Activated CD4-positive, alpha-beta T cell treated with anti-CD3 and anti-CD28 coated beads for 24 hours (primary cell): ENCODE measurements around the gene MAN1C1.
A peak's percentile ranks its signal among the peaks of the same experiment; 100 is the strongest.
"Not testable (repeated sequence)": the region's sequence is repeated elsewhere in the genome, so short reads cannot be mapped to it uniquely, and the experiment has no call there.

ENCODE experiments used
- DNase-seq, 2 donors: peaks; one replicate each; pipeline ENCODE4 v3.0.0-alpha.2; 2020; ENCODE audit warnings: low read depth in 2 of 2

Gene MAN1C1

DNA sequence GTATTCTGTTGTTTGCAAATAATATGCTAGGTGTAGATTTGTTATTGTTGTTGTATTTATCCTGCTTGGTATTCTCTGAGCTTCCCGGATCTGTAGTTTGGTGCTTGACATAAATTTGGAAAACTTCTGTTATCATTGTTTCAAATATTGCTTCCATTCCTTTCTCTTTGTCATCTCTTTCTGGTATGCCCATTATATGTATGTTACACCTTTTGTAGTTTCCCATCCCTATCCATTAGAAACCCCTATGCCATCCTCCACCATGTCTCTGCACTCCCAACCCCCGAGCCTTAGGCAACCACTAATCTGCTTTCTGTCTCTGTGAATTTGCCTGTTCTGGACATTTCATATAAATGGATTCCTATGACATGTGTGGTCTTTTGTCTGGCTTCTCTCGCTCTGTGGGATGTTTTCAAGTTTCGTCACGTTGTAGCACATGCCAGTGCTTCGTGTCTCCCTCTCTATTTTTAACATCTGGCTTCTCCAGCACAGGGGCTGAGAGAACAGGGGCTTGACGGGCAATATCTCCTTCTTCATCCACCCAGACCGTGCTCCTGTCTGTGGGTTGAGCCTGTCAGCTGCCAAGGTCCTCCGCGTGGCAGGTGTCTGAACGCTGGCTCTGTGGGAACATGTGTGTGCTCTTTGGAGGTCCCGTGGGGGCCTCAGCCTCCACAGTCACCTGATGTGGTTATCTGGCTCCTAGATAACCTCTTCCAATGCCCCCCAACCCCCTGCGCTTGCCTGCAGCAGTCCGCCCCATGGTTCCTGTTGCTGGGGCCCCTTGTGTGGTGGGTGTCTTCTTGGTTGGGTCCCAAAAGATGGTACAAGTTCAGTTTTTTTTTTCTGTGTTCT is 32.8 kb upstream of the MAN1C1 start:
- no peak for DNase-seq

DNA sequence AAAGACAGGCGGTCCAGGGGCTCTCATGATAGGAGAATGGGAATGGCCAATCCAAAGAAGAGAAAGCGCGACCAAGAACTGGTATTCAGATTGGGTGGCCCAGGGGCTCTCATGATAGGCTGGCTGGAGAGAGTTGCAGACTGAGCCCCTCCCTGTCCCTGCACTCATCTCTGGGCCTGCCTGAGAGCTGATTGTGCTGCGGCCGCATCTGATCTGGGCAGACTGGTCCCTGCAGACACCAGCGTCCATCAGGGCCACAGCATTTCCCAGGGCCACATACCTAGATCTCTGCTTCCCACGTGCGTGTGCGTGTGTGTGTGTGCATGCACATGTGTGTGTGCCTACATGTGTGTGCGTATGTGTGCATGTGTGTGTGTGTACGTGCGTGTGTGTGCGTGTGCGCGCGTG is 30.4 kb upstream of the MAN1C1 start:
- no peak for DNase-seq

DNA sequence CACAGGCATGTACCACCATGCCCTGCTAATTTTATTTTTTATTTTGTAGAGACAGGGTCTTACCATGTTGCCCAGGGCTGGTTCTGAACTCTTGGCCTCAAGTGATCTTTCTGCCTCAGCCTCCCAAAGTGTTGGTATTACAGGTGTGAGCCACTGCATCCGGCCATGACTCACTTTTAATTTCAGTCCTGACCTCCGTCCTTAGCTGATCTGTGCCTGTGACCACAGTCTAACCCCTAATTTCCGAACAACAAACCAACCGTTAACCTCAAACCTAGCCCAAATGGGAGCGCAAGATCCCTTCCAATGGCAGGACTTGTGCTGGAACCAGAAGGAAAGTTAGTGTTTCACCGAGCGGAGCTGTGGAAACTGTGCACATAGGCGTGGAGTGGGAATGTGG is 29.3 kb upstream of the MAN1C1 start:
- DNase-seq = no peak

- not testable (repeated sequence) for DNase-seq
Observed at GRCh38 chr1:25588224-25588623, 28.4 kb upstream of the MAN1C1 start.

DNA sequence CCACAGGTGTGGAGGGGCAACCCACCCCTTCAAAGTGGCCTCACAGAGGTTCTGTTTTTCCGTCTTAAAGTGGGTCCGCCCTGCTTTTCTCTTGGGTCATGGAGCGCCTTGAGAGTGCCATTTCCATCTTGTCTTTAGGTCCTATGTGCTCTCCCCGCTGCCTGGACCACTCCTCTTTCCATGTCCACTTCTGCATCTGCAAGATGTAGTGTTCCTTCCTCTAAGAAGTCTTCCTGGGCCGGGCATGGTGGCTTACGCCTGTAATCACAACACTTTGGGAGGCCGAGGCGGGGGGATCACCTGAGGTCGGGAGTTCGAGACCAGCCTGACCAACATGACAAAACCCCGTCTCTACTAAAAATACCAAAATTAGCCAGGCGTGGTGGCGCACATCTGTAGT is 27.8 kb upstream of the MAN1C1 start:
- not testable (repeated sequence) for DNase-seq

- DNase-seq = no peak
Observed at GRCh38 chr1:25590096-25590824, 26.3 kb upstream of the MAN1C1 start.

DNA sequence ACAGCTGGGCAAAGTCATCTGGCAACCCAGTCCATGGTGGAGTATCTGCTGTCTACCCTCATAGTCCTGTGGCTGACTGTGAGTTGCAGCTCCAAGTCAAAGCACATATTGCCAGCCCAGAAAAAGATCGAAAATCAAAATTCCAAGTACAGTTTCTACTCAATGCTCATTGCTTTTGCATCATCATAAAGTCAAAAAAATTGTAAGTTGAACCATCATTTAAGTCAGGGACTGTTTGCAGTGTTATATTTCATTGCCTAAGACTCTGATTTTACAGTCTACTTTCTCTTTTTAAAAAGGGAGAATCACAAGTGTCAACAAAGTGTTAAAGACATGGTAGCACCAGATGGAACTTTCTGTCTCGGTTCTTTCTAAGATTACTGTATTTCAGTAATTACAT is 22.7 kb upstream of the MAN1C1 start:
- no peak for DNase-seq

DNA sequence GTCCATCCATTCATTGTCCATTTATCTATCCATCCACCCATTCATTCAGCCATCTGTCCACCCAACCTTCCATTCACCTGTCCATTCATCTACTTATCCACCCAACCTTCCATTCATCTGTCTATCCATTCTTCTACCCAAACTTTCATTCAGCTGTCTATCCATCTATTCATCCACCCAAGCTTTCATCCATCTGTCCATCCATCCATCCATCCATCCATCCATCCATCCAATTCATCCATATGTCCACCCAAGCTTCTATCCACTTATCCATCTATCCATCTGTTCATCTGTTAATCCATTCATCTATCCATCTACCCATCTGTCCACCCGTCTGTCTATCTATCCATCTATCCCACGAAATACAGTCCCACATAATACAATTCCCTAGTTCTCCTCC is 21.6 kb upstream of the MAN1C1 start:
- DNase-seq = no peak

DNA sequence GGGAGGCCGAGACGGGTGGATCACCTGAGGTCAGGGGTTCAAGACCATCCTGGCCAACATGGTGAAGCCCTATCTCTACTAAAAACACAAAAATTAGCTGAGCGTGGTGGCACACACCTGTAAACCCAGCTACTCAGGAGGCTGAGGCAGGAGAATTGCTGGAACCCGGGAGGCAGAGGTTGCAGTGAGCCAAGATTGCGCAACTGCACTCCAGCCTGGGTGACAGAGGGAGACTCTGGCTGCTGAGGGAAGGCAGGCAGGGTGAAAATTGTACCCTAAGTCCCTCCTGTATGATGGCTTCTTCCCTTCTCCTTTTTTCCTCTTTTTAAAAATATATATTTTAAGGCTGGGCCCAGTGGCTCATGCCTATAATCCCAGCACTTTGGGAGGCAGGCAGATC is 19.9 kb upstream of the MAN1C1 start:
- not testable (repeated sequence) for DNase-seq

- no peak for DNase-seq
Observed at GRCh38 chr1:25598879-25599278, 17.7 kb upstream of the MAN1C1 start.

DNA sequence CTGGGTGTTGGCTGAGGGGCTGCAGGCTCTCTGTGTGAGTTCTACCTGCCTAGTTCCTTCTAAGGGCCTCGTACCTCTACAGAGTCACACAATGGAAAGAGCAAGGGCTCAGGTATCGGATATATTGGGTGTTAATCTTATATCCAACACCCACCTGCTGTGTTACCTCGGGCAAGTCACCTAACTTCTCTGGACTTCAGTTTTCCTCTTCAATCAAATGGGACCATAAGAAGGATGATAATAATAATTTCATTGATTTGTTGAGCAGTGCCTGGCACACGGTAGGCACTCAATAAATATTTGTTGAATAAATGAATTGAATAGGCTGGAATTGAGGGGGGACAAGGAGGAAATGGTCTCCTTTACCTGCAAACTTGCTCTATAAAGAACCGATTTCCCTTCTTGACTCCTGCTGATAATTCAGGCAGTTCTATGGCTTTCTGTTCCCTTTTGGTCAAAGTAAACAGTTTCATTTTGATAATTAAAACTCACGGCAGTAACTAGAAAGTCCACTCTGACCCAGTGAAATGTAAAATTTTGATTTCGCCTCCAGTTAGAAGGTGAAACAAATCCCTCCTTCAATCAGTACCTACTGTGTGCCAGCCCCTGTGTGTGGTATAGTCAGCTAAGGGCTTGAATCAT is 16.5 kb upstream of the MAN1C1 start:
- no peak for DNase-seq

- not testable (repeated sequence) for DNase-seq
Observed at GRCh38 chr1:25600971-25601699, 15.5 kb upstream of the MAN1C1 start.

GRCh38 chr1:25603779-25604538 is 12.6 kb upstream of the MAN1C1 start:
- not testable (repeated sequence) for DNase-seq

DNA sequence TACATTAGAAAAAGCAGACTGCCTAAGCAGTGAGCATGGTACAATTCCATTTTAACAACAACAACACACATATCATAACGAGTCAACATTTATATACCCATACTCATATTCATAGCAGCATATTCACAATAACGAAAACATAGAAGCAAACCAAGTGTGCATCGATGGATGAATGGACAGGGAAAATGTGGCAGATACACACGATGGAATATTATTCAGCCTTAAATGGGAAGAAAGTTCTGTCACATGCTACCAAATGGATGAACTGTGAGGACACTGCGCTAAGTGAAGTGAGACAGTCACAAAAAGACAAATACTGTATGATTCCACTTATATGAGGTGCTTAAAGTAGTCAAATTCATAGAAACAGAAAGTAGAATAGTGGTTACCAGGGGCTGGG is 9.5 kb upstream of the MAN1C1 start:
- no peak for DNase-seq

DNA sequence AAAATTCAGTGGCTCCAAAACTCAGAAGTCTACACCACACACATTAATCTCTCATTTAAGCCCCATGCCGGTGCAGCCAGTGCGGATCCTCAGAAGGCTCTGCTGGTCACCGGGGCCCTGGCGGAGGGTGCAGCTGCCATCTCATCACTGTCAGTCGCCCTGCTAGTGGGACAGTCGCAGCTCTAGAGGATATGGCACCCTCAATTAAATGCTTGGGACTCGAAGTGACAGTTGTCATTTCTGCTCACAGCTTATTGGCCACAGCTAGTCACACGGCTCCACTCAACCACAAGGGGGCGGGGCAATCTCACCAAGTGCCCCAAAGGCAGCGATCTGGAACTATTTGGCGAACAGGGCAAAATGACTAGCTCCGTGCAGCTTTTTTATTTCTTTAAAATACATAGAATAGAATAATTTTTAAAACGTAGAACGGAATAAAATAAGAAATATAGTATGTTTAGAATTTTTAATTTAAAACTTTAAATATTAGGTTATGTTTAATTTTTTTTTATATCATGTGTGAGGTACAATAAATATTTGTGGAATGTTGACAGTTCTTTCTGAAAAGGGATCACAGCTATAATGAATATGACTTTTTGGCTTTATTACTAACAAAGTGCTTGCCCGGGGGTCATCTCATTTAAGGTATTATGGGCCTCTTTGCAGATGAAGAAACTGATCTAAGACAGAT is 8.0 kb upstream of the MAN1C1 start:
- DNase-seq = peak; percentile 84 to 89

DNA sequence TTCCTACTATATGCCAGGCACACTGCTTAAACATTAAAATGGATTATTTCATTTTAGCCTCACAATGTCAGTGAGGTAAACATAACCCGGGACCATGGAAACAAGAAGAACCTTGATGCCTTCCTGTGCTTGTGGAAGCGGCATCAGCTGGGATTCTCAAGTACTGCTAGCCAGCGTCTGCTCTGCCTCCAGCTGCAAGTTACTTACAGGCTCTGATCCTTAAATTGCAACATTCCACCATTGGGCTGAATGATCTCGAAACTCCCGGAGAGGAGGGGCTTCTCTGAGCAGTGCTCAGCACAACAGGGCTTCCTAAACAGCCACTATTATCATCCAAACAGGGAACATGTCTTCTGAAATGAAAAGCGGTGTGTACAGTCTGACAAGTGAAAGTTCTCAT is 6.7 kb upstream of the MAN1C1 start:
- DNase-seq = no peak

GRCh38 chr1:25610822-25611630 is 5.6 kb upstream of the MAN1C1 start:
- DNase-seq = no peak

DNA sequence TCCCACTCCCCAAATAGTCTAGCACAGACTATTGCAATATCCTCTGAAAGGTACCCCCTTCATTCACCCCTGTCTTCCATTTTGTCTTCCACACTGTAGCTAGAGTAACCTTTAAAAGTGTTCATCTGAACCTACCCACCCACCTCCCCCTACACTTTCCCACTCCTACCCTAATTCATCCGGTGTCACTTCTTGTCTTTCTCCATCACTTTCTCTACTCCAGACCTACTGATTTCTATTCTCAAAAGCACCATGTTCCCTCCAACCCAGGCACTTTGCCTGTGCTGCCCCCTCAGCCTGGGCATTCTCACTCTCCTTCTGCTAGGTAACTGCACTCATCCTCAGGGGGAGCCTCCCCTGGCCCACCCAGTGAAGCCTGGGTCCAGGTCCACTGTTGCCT is 4.7 kb upstream of the MAN1C1 start:
- no peak for DNase-seq

DNA sequence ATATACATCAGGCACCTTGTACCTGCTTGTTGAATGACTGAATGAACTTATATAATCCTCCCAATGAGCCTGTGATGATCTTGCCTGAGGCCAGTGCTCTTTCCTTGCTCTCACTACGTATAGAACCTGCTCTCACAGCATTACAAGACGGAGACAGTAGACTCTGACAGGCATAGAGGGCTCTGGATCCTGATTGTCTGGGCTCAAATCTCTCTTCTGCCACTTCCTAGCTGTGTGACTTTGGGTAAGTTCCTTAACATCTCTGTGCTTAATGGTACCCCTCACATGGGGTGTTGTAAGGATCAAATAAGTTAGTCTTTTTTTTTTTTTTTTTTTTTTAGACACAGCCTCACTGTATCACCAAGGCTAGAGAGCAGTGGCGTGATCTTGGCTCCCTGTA is 4.2 kb upstream of the MAN1C1 start:
- DNase-seq = no peak

GRCh38 chr1:25613091-25613490 is 3.5 kb upstream of the MAN1C1 start:
- DNase-seq = no peak
